ENCODE results near the gene PIGBOS1. TPM values are rescaled to one million over a fixed set of nuclear protein-coding genes. Genes with fewer than 3 reads are reported as not detected.

PIGBOS1 gene
- total RNA-seq, 1 experiment from 2014 or later: 13.3 TPM

DNA sequence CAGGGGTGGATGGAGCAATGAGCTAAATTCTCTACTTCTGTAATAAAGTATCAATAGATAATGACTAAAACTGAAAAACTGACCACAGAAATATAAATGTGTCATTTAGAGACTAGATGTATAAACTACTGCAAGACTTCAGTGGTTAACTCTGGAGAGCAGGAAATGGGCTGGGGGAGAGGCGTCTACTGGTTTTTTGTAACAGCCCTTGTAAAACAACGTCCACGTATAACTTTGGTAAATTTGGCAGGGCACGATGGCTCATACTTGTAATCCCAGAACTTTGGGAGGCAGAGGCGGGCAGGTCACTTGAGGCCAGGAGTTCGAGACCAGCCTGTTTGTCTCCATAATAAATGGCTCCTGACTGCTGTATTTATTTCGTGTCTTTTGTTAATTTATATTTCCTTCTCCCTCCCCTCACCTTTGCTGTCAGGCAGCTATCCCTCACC lies 41.8 kb downstream of the PIGBOS1 start:
- CTCF ChIA-PET: no interaction called here
- H3K9me3 ChIP-seq (ENCODE audit: low read depth, low read length, poor library complexity, severe bottlenecking): no peaks in the 10 kb centered on the region
- TF ChIP-seq, protein P1, sequence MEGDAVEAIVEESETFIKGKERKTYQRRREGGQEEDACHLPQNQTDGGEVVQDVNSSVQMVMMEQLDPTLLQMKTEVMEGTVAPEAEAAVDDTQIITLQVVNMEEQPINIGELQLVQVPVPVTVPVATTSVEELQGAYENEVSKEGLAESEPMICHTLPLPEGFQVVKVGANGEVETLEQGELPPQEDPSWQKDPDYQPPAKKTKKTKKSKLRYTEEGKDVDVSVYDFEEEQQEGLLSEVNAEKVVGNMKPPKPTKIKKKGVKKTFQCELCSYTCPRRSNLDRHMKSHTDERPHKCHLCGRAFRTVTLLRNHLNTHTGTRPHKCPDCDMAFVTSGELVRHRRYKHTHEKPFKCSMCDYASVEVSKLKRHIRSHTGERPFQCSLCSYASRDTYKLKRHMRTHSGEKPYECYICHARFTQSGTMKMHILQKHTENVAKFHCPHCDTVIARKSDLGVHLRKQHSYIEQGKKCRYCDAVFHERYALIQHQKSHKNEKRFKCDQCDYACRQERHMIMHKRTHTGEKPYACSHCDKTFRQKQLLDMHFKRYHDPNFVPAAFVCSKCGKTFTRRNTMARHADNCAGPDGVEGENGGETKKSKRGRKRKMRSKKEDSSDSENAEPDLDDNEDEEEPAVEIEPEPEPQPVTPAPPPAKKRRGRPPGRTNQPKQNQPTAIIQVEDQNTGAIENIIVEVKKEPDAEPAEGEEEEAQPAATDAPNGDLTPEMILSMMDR (conservative IDR thresholded peaks at IDR 0.05; ENCODE audit: low read depth, low read length): no peak
- no peak for TF ChIP-seq EZH2 (IDR thresholded peaks at IDR 0.05; ENCODE audit: borderline replicate concordance, low read depth, low read length, poor library complexity, severe bottlenecking)
- DNase-seq (ENCODE audit: low spot score): no peak
- H3K4me3 ChIP-seq (ENCODE audit: low read depth, low read length, poor library complexity, severe bottlenecking): no peak overlapping the region
- H3K36me3 ChIP-seq (ENCODE audit: insufficient read depth, low read length, poor library complexity, severe bottlenecking): no peaks in the 10 kb centered on the region
- POLR2A ChIA-PET (ENCODE audit: low non-redundant PET): no interaction called here
- no peaks in the 10 kb centered on the region for H3K4me1 ChIP-seq (ENCODE audit: insufficient read depth, low read length, poor library complexity, severe bottlenecking)
- intact Hi-C loops (cut with micrococcal nuclease; ENCODE audit: unreplicated experiment): no loop called here
- H3K27ac ChIP-seq (ENCODE audit: low read depth, low read length, poor library complexity, severe bottlenecking): no peak overlapping the region
- no TSS peak for BruUV-seq (replicated peaks)
- no peaks in the 10 kb centered on the region for H3K27me3 ChIP-seq (replicated peaks; ENCODE audit: insufficient read depth, low read depth, low read length, poor library complexity)

DNA sequence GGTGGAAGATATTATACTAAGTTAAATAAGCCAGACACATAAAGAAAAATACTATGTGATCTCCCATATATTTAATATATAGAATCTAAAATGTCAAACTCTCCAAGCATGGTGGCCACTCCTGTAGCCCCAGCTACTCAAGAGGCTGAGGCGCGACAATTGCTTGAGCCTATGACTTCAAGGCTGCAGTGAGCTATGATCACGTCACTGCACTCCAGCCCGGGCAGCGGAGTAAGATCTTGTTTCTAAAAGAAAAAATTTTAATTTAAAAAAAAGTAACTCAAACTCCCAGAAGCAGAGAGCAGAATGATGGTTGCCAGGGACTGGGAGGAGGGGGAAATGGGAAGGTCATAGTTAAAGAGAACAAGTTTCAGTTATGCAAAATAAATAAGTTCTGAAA lies 42.6 kb downstream of the PIGBOS1 start:
- TF ChIP-seq, protein P1 (conservative IDR thresholded peaks at IDR 0.05; ENCODE audit: low read depth, low read length): no peak
- TF ChIP-seq EZH2 (IDR thresholded peaks at IDR 0.05; ENCODE audit: borderline replicate concordance, low read depth, low read length, poor library complexity, severe bottlenecking): no peak
- no peaks in the 10 kb centered on the region for H3K4me1 ChIP-seq (ENCODE audit: insufficient read depth, low read length, poor library complexity, severe bottlenecking)
- ChIA-PET POLR2A (ENCODE audit: low non-redundant PET) (no interaction called here), CTCF (no interaction called here)
- no peak for DNase-seq (ENCODE audit: low spot score)
- no peak overlapping the region for H3K4me3 ChIP-seq (ENCODE audit: low read depth, low read length, poor library complexity, severe bottlenecking)
- H3K27me3 ChIP-seq (replicated peaks; ENCODE audit: insufficient read depth, low read depth, low read length, poor library complexity): no peaks in the 10 kb centered on the region
- intact Hi-C loops (cut with micrococcal nuclease; ENCODE audit: unreplicated experiment): no loop called here
- H3K9me3 ChIP-seq (ENCODE audit: low read depth, low read length, poor library complexity, severe bottlenecking): no peaks in the 10 kb centered on the region
- no TSS peak for BruUV-seq (replicated peaks)
- H3K27ac ChIP-seq (ENCODE audit: low read depth, low read length, poor library complexity, severe bottlenecking): no peak overlapping the region
- no peaks in the 10 kb centered on the region for H3K36me3 ChIP-seq (ENCODE audit: insufficient read depth, low read length, poor library complexity, severe bottlenecking)

DNA sequence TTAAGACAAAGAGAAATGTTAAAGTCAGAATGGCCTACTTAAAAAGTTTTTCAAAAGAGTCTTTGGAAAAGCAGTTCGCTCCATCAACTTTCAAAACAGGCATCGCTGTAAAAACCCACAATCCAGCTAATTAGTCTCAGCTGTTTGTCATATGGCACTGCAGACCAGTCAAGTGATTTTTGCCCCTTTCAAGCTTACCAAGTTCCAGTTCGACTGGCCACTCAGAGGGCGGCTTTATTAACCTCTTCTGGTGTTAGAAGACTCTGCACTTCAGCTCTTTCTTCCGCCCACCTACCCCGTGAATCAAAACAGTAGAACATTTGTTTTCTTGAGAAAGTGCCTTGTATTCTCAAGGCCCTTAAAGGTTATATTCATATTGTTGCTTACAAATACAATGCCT lies 48.6 kb downstream of the PIGBOS1 start:
- Histone ChIP-seq H3K36me3 (ENCODE audit: insufficient read depth, low read length, poor library complexity, severe bottlenecking) (no peaks in the 10 kb centered on the region), H3K27ac (ENCODE audit: low read depth, low read length, poor library complexity, severe bottlenecking) (no peak overlapping the region), H3K4me3 (ENCODE audit: low read depth, low read length, poor library complexity, severe bottlenecking) (no peak overlapping the region), H3K4me1 (ENCODE audit: insufficient read depth, low read length, poor library complexity, severe bottlenecking) (no peaks in the 10 kb centered on the region), H3K9me3 (ENCODE audit: low read depth, low read length, poor library complexity, severe bottlenecking) (no peaks in the 10 kb centered on the region), H3K27me3 (replicated peaks; ENCODE audit: insufficient read depth, low read depth, low read length, poor library complexity) (no peaks in the 10 kb centered on the region)
- DNase-seq (ENCODE audit: low spot score): no peak
- BruUV-seq (replicated peaks): no TSS peak
- TF ChIP-seq, protein P1 (conservative IDR thresholded peaks at IDR 0.05; ENCODE audit: low read depth, low read length): no peak
- no peak for TF ChIP-seq EZH2 (IDR thresholded peaks at IDR 0.05; ENCODE audit: borderline replicate concordance, low read depth, low read length, poor library complexity, severe bottlenecking)
- CTCF ChIA-PET: no interaction called here
- intact Hi-C loops (cut with micrococcal nuclease; ENCODE audit: unreplicated experiment): no loop called here
- POLR2A ChIA-PET (ENCODE audit: low non-redundant PET): no interaction called here
